A549 (cell line): Measurements from ENCODE around the gene SLCO2B1. TPM values are rescaled to one million over a fixed set of nuclear protein-coding genes. Genes with fewer than 3 reads are reported as not detected.

Source experiments
- ATAC-seq, 2 experiments: fragments of 200-7000 bp in 1 of 2; fragments of >200 bp in 1 of 2; cut with Nextera tagmentation in 1 of 2; cut with Tn5 transposase in 1 of 2; 3 replicates each; pipeline versions ENCODE4 v1.8.0 to v1.9.1; 2018 to 2020; ENCODE audit warnings: mild to moderate bottlenecking in 1 of 2, moderate library complexity in 1 of 2
- CTCF ChIA-PET: fragments of 300-600 bp; sonication (Branson Sonifier 250); formaldehyde crosslinking; extraction: SDS; loops from one replicate; lab custom pipeline; 2021; ENCODE audit warnings: antibody characterized with exemption, inconsistent platforms; lab: Yijun Ruan, JAX
- POLR2A ChIA-PET: fragments of 350-600 bp; formaldehyde crosslinking; extraction: SDS; loops from one replicate; lab custom pipeline; 2021; ENCODE audit warnings: antibody characterized with exemption, inconsistent platforms; lab: Yijun Ruan, JAX
- DNase-seq, 2 experiments: peaks; one replicate each; pipeline versions ENCODE4 v3.0.0 to v3.0.0-alpha.2; 2011 to 2016; ENCODE audit warnings: low read depth in 1 of 2, low spot score in 1 of 2
- FAIRE-seq: peaks from 2 replicates; lab custom pipeline; 2011; peaks lifted over from hg19 to GRCh38; lab: Jason Lieb, UNC
- H3K27ac ChIP-seq, 2 experiments: fragments of >200 bp; sonication (Bioruptor Twin); formaldehyde crosslinking; 3 replicates each; pipeline ENCODE4 v1.5.1; 2016 to 2017
- H3K4me1 ChIP-seq: fragments of >200 bp; sonication (Bioruptor Twin); formaldehyde crosslinking; 3 replicates; pipeline ENCODE4 v1.6.1; 2016
- H3K4me2 ChIP-seq: fragments of >200 bp; sonication (Bioruptor Twin); formaldehyde crosslinking; 3 replicates; pipeline ENCODE4 v1.6.1; 2016
- H3K4me3 ChIP-seq: fragments of >200 bp; sonication (Bioruptor Twin); formaldehyde crosslinking; 3 replicates; pipeline ENCODE4 v1.5.1; 2016
- H3K9me3 ChIP-seq: fragments of >200 bp; sonication (Bioruptor Twin); formaldehyde crosslinking; 3 replicates; pipeline ENCODE4 v1.6.1; 2016
- CHD2 ChIP-seq: fragments of 150-350 bp; IDR thresholded peaks from 2 replicates; pipeline ENCODE4 v1.6.1; 2014; ENCODE audit warnings: low read length; ENCODE audit not compliant: partially characterized antibody
- CTCF ChIP-seq: fragments of >200 bp; sonication (Bioruptor Twin); formaldehyde crosslinking; IDR thresholded peaks from 3 replicates; pipeline ENCODE4 v1.5.1; 2016
- EHF ChIP-seq: fragments of 250-450 bp; sonication (Bioruptor Pico); IDR thresholded peaks from 2 replicates; pipeline ENCODE4 v1.5.0; 2020; ENCODE audit warnings: mild to moderate bottlenecking
- EP300 ChIP-seq, 2 experiments: fragments of >200 bp; sonication (Bioruptor Twin); formaldehyde crosslinking; IDR thresholded peaks; 2 replicates in 1 of 2; 3 replicates in 1 of 2; pipeline ENCODE4 v1.6.1; 2016 to 2017
- FOSL2 ChIP-seq, 2 experiments: fragments of 450-650 bp in 1 of 2; fragments of >200 bp in 1 of 2; sonication (Bioruptor Twin) in 1 of 2; formaldehyde crosslinking; IDR thresholded peaks; 2 replicates each; pipeline versions ENCODE4 v1.5.0 to v1.6.1; 2016 to 2020; ENCODE audit warnings: mild to moderate bottlenecking in 1 of 2, moderate library complexity in 1 of 2
- HDAC2 ChIP-seq: fragments of 200-600 bp; sonication (generic); IDR thresholded peaks from 2 replicates; pipeline ENCODE4 v1.6.1; 2016
- KDM5A ChIP-seq: fragments of 200-600 bp; sonication (generic); IDR thresholded peaks from 2 replicates; pipeline ENCODE4 v1.6.1; 2016; ENCODE audit warnings: antibody characterized with exemption, mild to moderate bottlenecking
- MYC ChIP-seq: IDR thresholded peaks from 2 replicates; pipeline ENCODE4 v1.6.1; 2012; ENCODE audit warnings: mild to moderate bottlenecking, inconsistent platforms, low read length, improper control_type of control experiment, borderline replicate concordance
- RAD21 ChIP-seq, 2 experiments: fragments of >200 bp in 1 of 2; sonication (Bioruptor Twin) in 1 of 2; formaldehyde crosslinking in 1 of 2; IDR thresholded peaks in 1 of 2; conservative IDR thresholded peaks in 1 of 2; 2 replicates in 1 of 2; 3 replicates in 1 of 2; pipeline ENCODE4 v1.6.1; 2012 to 2018; ENCODE audit warnings: inconsistent platforms in 1 of 2
- RCOR1 ChIP-seq: fragments of 150-350 bp; IDR thresholded peaks from 2 replicates; pipeline ENCODE4 v1.6.1; 2014; ENCODE audit warnings: antibody characterized with exemption, low read length, low read depth
- USF2 ChIP-seq: fragments of 450-650 bp; IDR thresholded peaks from 2 replicates; pipeline ENCODE4 v1.6.1; 2014; ENCODE audit warnings: antibody characterized with exemption
- ZNF302 ChIP-seq: fragments of 250-450 bp; sonication (Bioruptor Pico); IDR thresholded peaks from 2 replicates; pipeline ENCODE4 v1.9.0; 2021; ENCODE audit warnings: inconsistent platforms, mild to moderate bottlenecking, moderate library complexity
- WGBS: methylation state at CpG from one replicate; pipeline ENCODE4 v1.1.6; 2017; ENCODE audit errors: missing lambda C conversion rate; 5-methylcytosine and 5-hydroxymethylcytosine counted together
- polyA plus RNA-seq, 4 experiments: library from polyadenylated mRNA; depleted of rRNA in 3 of 4; stranded (reverse); fragments of >200 nt; fragmentation: RNase III in 1 of 4; extraction: RNeasy Plus Mini Kit Qiagen cat#74134 plus additional on column Dnase treatment in 1 of 4; gene quantifications; 2 replicates in 3 of 4; 3 replicates in 1 of 4; pipeline ENCODE4 v1.2.3, GENCODE V29; 2011 to 2017
- TF ChIP-seq, protein P1 (sequence below): fragments of >200 bp; sonication (Bioruptor Twin); formaldehyde crosslinking; IDR thresholded peaks from 3 replicates; pipeline ENCODE4 v1.6.1; 2016
- TF ChIP-seq, protein P2 (sequence below): IDR thresholded peaks from 2 replicates; pipeline ENCODE4 v1.6.1; 2012
- TF ChIP-seq, protein P3 (sequence below): fragments of 250-450 bp; sonication (Bioruptor Pico); IDR thresholded peaks from 2 replicates; pipeline ENCODE4 v1.5.0; 2020; ENCODE audit warnings: low read depth, mild to moderate bottlenecking, moderate library complexity
- TF ChIP-seq, protein P4 (sequence below): IDR thresholded peaks from 2 replicates; pipeline ENCODE4 v1.6.1; 2012; ENCODE audit warnings: low read depth, borderline replicate concordance
- TF ChIP-seq, protein P5 (sequence below): fragments of 150-350 bp; IDR thresholded peaks from 2 replicates; pipeline ENCODE4 v1.6.1; 2014; ENCODE audit warnings: low read depth, mild to moderate bottlenecking, low read length
- TF ChIP-seq, protein P6 (sequence below): fragments of 250-450 bp; sonication (Bioruptor Pico); IDR thresholded peaks from 2 replicates; pipeline ENCODE4 v1.5.0; 2021; ENCODE audit warnings: mild to moderate bottlenecking, moderate library complexity, borderline replicate concordance

SLCO2B1 gene
- polyA plus RNA-seq, 2 of the 4 experiments (the other 2 are of a cell fraction), result 4.9 to 5.2 TPM

DNA sequence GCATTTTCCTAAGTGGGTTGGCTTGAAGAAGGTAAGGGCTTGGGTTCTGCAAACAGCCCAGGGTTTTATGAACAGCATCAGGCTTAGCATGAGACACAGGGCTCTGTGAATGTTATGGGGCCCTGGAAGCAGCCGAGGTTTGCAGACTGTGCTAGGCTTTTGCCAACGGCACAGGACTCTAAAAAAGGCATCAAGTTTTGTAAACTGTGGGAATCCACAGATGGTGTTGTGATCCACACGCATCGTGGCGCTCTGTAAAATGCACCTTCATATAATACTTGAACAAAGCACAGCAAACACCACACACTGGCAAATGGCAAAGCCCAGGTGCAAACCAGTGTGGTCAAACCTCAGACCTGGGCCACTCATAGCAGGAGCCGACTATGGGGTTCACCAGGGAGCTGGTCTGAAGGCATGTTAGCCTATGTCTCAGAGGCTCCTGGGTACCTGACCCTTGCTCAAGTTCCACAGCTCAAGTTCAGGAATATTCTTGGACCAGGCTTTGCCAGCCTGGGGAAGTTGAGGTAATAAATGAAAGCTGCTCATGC, 2.4 kb upstream of the SLCO2B1 start:
- CTCF ChIA-PET, result interaction anchor here (1.2 to 12.6 kb wide), 5 partner anchors 6 to 126 kb away, joined by 3 to 162 read pairs (median 8); no protein-coding TSS in a partner anchor
- no peak overlapping the region for H3K4me3 ChIP-seq
- POLR2A ChIA-PET, result no interaction called here
- H3K9me3 ChIP-seq, result no peaks in the 10 kb centered on the region
- H3K27ac ChIP-seq, result no peak overlapping the region
- FAIRE-seq, result no peak
- DNase-seq, result no peak
- TF ChIP-seq, protein P1, sequence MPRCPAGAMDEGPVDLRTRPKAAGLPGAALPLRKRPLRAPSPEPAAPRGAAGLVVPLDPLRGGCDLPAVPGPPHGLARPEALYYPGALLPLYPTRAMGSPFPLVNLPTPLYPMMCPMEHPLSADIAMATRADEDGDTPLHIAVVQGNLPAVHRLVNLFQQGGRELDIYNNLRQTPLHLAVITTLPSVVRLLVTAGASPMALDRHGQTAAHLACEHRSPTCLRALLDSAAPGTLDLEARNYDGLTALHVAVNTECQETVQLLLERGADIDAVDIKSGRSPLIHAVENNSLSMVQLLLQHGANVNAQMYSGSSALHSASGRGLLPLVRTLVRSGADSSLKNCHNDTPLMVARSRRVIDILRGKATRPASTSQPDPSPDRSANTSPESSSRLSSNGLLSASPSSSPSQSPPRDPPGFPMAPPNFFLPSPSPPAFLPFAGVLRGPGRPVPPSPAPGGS, result no peak
- TF ChIP-seq, protein P2, sequence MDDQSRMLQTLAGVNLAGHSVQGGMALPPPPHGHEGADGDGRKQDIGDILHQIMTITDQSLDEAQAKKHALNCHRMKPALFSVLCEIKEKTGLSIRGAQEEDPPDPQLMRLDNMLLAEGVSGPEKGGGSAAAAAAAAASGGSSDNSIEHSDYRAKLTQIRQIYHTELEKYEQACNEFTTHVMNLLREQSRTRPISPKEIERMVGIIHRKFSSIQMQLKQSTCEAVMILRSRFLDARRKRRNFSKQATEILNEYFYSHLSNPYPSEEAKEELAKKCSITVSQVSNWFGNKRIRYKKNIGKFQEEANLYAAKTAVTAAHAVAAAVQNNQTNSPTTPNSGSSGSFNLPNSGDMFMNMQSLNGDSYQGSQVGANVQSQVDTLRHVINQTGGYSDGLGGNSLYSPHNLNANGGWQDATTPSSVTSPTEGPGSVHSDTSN, result no peak
- no peak for TF ChIP-seq ZNF302
- TF ChIP-seq CHD2, result no peak
- no peak for TF ChIP-seq CTCF
- TF ChIP-seq EHF (CRISPR knock-in tag), result no peak
- no peak for TF ChIP-seq USF2
- no peak for TF ChIP-seq EP300 (IDR thresholded peaks at IDR 0.05)
- no peak for TF ChIP-seq RCOR1
- no peak for TF ChIP-seq FOSL2 (IDR thresholded peaks at IDR 0.05)
- TF ChIP-seq FOSL2 (CRISPR knock-in tag; IDR thresholded peaks at IDR 0.05), result no peak
- no peak for TF ChIP-seq RAD21 (conservative IDR thresholded peaks at IDR 0.05 in 1 of 2, IDR thresholded peaks at IDR 0.05 in 1 of 2)
- TF ChIP-seq, protein P3, sequence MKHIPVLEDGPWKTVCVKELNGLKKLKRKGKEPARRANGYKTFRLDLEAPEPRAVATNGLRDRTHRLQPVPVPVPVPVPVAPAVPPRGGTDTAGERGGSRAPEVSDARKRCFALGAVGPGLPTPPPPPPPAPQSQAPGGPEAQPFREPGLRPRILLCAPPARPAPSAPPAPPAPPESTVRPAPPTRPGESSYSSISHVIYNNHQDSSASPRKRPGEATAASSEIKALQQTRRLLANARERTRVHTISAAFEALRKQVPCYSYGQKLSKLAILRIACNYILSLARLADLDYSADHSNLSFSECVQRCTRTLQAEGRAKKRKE (CRISPR knock-in tag), result no peak
- TF ChIP-seq, protein P4, sequence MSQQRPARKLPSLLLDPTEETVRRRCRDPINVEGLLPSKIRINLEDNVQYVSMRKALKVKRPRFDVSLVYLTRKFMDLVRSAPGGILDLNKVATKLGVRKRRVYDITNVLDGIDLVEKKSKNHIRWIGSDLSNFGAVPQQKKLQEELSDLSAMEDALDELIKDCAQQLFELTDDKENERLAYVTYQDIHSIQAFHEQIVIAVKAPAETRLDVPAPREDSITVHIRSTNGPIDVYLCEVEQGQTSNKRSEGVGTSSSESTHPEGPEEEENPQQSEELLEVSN, result no peak
- TF ChIP-seq KDM5A, result no peak
- no peak for TF ChIP-seq HDAC2
- TF ChIP-seq, protein P5, sequence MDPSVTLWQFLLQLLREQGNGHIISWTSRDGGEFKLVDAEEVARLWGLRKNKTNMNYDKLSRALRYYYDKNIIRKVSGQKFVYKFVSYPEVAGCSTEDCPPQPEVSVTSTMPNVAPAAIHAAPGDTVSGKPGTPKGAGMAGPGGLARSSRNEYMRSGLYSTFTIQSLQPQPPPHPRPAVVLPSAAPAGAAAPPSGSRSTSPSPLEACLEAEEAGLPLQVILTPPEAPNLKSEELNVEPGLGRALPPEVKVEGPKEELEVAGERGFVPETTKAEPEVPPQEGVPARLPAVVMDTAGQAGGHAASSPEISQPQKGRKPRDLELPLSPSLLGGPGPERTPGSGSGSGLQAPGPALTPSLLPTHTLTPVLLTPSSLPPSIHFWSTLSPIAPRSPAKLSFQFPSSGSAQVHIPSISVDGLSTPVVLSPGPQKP, result no peak
- no peak for TF ChIP-seq MYC
- TF ChIP-seq, protein P6, sequence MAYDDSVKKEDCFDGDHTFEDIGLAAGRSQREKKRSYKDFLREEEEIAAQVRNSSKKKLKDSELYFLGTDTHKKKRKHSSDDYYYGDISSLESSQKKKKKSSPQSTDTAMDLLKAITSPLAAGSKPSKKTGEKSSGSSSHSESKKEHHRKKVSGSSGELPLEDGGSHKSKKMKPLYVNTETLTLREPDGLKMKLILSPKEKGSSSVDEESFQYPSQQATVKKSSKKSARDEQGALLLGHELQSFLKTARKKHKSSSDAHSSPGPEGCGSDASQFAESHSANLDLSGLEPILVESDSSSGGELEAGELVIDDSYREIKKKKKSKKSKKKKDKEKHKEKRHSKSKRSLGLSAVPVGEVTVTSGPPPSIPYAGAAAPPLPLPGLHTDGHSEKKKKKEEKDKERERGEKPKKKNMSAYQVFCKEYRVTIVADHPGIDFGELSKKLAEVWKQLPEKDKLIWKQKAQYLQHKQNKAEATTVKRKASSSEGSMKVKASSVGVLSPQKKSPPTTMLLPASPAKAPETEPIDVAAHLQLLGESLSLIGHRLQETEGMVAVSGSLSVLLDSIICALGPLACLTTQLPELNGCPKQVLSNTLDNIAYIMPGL (CRISPR knock-in tag), result no peak
- peaks cover under 1% of the 10 kb centered on the region; the same call in 2 of the 3 replicates for H3K4me1 ChIP-seq
- 79% methylated on average over 6 of the region's 6 CpGs for WGBS
- H3K4me2 ChIP-seq, result no peak overlapping the region
- no peak for ATAC-seq
